GM21786 (cell line): ENCODE measurements around the gene RASSF6.
"Not testable (repeated sequence)": the region's sequence is repeated elsewhere in the genome, so short reads cannot be mapped to it uniquely, and the experiment has no call there.

Source experiments
- ATAC-seq: cut with Tn5 transposase; IDR thresholded peaks from one replicate; pipeline ENCODE4 v1.9.1; 2021; ENCODE audit not compliant: unreplicated experiment

Gene RASSF6

GRCh38 chr4:73613130-73613529 lies 7.1 kb downstream of the RASSF6 start:
- no peak for ATAC-seq

GRCh38 chr4:73612032-73612431 lies 8.2 kb downstream of the RASSF6 start:
- ATAC-seq, result no peak

- no peak for ATAC-seq
Measured at GRCh38 chr4:73609706-73610105, 10.5 kb downstream of the RASSF6 start.

GRCh38 chr4:73608689-73609594 lies 11.3 kb downstream of the RASSF6 start:
- no peak for ATAC-seq

GRCh38 chr4:73607375-73608033 lies 12.7 kb downstream of the RASSF6 start:
- no peak for ATAC-seq

GRCh38 chr4:73606465-73606974 lies 13.7 kb downstream of the RASSF6 start:
- ATAC-seq, result peak; percentile 81

- no peak for ATAC-seq
Measured at GRCh38 chr4:73603854-73604584, 16.2 kb downstream of the RASSF6 start.

- peak; percentile 50 for ATAC-seq
Measured at GRCh38 chr4:73603271-73603710, 16.9 kb downstream of the RASSF6 start.

GRCh38 chr4:73600954-73601353 lies 19.3 kb downstream of the RASSF6 start:
- no peak for ATAC-seq

GRCh38 chr4:73599182-73599581 lies 21.1 kb downstream of the RASSF6 start:
- ATAC-seq, result no peak

- ATAC-seq, result no peak
Measured at GRCh38 chr4:73597594-73597993, 22.6 kb downstream of the RASSF6 start.

- not testable (repeated sequence) for ATAC-seq
Measured at GRCh38 chr4:73597183-73597582, 23.1 kb downstream of the RASSF6 start.

- no peak for ATAC-seq
Measured at GRCh38 chr4:73596001-73596400, 24.2 kb downstream of the RASSF6 start.

- no peak for ATAC-seq
Measured at GRCh38 chr4:73593631-73594241, 26.5 kb downstream of the RASSF6 start.

GRCh38 chr4:73589887-73590801 lies 30.1 kb downstream of the RASSF6 start:
- ATAC-seq, result peak; percentile 92

- ATAC-seq, result peak; percentile 29
Measured at GRCh38 chr4:73589261-73589847, 30.9 kb downstream of the RASSF6 start.

GRCh38 chr4:73588613-73589012 lies 31.6 kb downstream of the RASSF6 start:
- ATAC-seq, result no peak

GRCh38 chr4:73586666-73587065 lies 33.6 kb downstream of the RASSF6 start:
- no peak for ATAC-seq

- no peak for ATAC-seq
Measured at GRCh38 chr4:73586040-73586439, 34.2 kb downstream of the RASSF6 start.
